ENCODE measurements around the gene CCDC93. TPM values are rescaled to one million over a fixed set of nuclear protein-coding genes. Genes with fewer than 3 reads are reported as not detected.

CCDC93 gene
- total and polyA plus RNA-seq, 10 of the 15 experiments (the other 5 are each of a cell fraction or from before 2014, with no cell fraction given), result 3.6 to 27.2 (median 13.5) TPM

- CTCF ChIA-PET, result interaction anchor here (0.5 to 1.9 kb wide), 2 partner anchors 117 to 494 kb away, joined by 3 to 6 read pairs; partner anchors contain the start of gene DDX18
Observed at GRCh38 chr2:117931266-117931665, 82.6 kb downstream of the CCDC93 start.

More at GRCh38 chr2:117931266-117931665, 82.6 kb downstream of the CCDC93 start:
- in situ Hi-C loops (cut with MboI), result no loop called here
- H3K4me3 ChIP-seq, result no peak overlapping the region
- H3K27ac ChIP-seq (ENCODE audit: control insufficient read depth, insufficient read depth), result no peak overlapping the region
- SMC1A ChIA-PET (ENCODE audit: uncharacterized antibody, unreplicated experiment), result interaction anchor here (0.8 kb wide), 1 partner anchor 14 kb away, joined by 3 read pairs; no protein-coding TSS in a partner anchor
- no peaks in the 10 kb centered on the region; the same call in 2 of the 3 replicates for H3K9me3 ChIP-seq (replicated peaks; ENCODE audit: control insufficient read depth, insufficient read depth, low read length)
- ATAC-seq, result no peak
- H4K20me1 ChIP-seq (ENCODE audit: control insufficient read depth, insufficient read depth), result no peaks in the 10 kb centered on the region
- no peaks in the 10 kb centered on the region for H3K4me1 ChIP-seq (ENCODE audit: control insufficient read depth, insufficient read depth, low read length)
- POLR2A ChIA-PET, result interaction anchor here (0.6 kb wide), 1 partner anchor 78 kb away, joined by 3 read pairs; no protein-coding TSS in a partner anchor
- intact Hi-C loops (cut with micrococcal nuclease; ENCODE audit: unreplicated experiment), result no loop called here
- H3K27me3 ChIP-seq (replicated peaks in 1 of 2; ENCODE audit: control insufficient read depth in 2 of 2, insufficient read depth in 2 of 2, low read length in 1 of 2), result no peaks in the 10 kb centered on the region
- no peaks in the 10 kb centered on the region for H3K79me2 ChIP-seq (ENCODE audit: control insufficient read depth, insufficient read depth, low read length)
- TF ChIP-seq USF1 (IDR thresholded peaks at IDR 0.05; ENCODE audit: borderline replicate concordance, extremely low read length, insufficient read depth, low read depth, low read length) (no peak), CHD1 (IDR thresholded peaks at IDR 0.05; ENCODE audit: low read depth, low read length) (no peak), SRF (IDR thresholded peaks at IDR 0.05; ENCODE audit: low read depth in 2 of 2, low read length in 2 of 2) (no peak), CHD2 (IDR thresholded peaks at IDR 0.05; ENCODE audit: borderline replicate concordance, low read depth, low read length) (no peak), SPI1 (IDR thresholded peaks at IDR 0.05; ENCODE audit: borderline replicate concordance, insufficient read depth, low read depth, low read length) (no peak), EP300 (IDR thresholded peaks at IDR 0.05; ENCODE audit: borderline replicate concordance in 1 of 2, control insufficient read depth in 1 of 2, low read depth in 2 of 2, low read length in 2 of 2) (no peak), RCOR1 (conservative IDR thresholded peaks at IDR 0.05; ENCODE audit: low read depth, low read length) (no peak), CBFB (IDR thresholded peaks at IDR 0.05; ENCODE audit: low read depth) (no peak), WRNIP1 (IDR thresholded peaks at IDR 0.05; ENCODE audit: borderline replicate concordance, low read depth, low read length) (no peak), CBX3 (IDR thresholded peaks at IDR 0.05; ENCODE audit: borderline replicate concordance, low read depth) (no peak), NFYA (IDR thresholded peaks at IDR 0.05; ENCODE audit: borderline replicate concordance, low read depth, low read length) (no peak), GATAD2B (conservative IDR thresholded peaks at IDR 0.05; ENCODE audit: low read depth) (no peak), PML (IDR thresholded peaks at IDR 0.05; ENCODE audit: low read length) (no peak), MXI1 (IDR thresholded peaks at IDR 0.05; ENCODE audit: low read depth, low read length) (no peak), HDGF (IDR thresholded peaks at IDR 0.05) (no peak), EGR1 (IDR thresholded peaks at IDR 0.05; ENCODE audit: borderline replicate concordance in 1 of 2, low read depth in 2 of 2, low read length in 2 of 2) (no peak), ATF3 (IDR thresholded peaks at IDR 0.05; ENCODE audit: borderline replicate concordance, extremely low read depth, low read depth, low read length) (no peak), ZSCAN29 (IDR thresholded peaks at IDR 0.05) (no peak)
- RAD21 ChIA-PET (ENCODE audit: unreplicated experiment), result no interaction called here
- no peak overlapping the region for H3K4me2 ChIP-seq (ENCODE audit: control insufficient read depth, insufficient read depth)
- H3K36me3 ChIP-seq (ENCODE audit: control insufficient read depth in 2 of 2, insufficient read depth in 2 of 2, low read length in 1 of 2), result peaks cover 19 to 25% of the 10 kb centered on the region in 2 experiments
- no peak for FAIRE-seq
- no peak for DNase-seq (ENCODE audit: low read depth, low spot score)
- no peak overlapping the region for H3K9ac ChIP-seq (ENCODE audit: control insufficient read depth, insufficient read depth, low read length)
- no peak overlapping the region for H2AFZ ChIP-seq (ENCODE audit: control insufficient read depth, low read depth, low read length)
- 97% methylated on average over 4 of the region's 4 CpGs for WGBS (ENCODE audit: insufficient coverage, insufficient replicate concordance, low lambda C conversion rate, missing lambda C conversion rate)
- no TSS peak for BruUV-seq (replicated peaks)

Data from GM12878 (cell line).